ENCODE data around the gene CFC1.
"Not testable (repeated sequence)": the region's sequence is repeated elsewhere in the genome, so short reads cannot be mapped to it uniquely, and the experiment has no call there.

CFC1 gene

DNA sequence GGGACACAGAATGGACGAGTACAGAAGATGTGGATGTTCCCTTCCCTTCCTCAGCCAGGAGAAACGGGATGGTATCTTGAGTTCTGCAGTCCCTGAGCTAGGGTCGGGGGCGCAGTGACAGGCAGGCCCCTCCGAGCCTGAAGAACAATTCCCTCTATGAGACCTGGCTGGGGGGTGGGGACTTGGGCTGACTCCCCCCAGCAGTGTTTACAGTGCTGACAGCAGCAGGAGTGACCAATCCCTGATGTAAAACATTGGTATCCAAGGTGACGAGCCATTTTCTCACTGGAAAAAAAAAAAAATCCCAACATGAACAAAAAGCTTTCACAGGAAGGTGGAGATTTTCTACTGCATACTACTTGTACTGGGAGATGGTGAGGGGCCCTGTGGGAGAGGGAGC lies at the start of gene CFC1:
Gene CFC1, minus strand, starts transcription at position 183 of the 400 bp plus-strand sequence. CDS start 288 bp downstream, outside the sequence.
- DNase-seq (ENCODE audit: low read depth), result not testable (repeated sequence)

DNA sequence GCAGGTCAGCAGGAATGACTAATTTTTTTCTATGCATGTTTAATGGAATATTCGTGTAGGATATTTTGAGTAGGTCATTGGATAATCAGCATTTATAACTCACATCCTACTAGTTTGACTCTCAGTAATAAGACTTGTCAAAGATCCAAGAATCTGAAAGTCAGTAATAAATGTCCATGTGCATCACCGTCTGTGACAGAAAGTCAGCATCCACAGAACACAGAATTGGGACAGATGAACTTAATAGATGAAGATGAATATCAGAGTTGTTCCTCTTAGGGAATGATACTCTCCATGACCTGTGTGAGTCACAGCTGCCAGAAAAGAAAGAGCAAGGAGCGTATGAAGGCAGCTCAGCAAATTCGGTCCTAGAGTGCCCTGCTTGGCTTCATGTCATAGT lies 42.3 kb upstream of the CFC1 start:
- not testable (repeated sequence) for DNase-seq (ENCODE audit: low read depth)

DNA sequence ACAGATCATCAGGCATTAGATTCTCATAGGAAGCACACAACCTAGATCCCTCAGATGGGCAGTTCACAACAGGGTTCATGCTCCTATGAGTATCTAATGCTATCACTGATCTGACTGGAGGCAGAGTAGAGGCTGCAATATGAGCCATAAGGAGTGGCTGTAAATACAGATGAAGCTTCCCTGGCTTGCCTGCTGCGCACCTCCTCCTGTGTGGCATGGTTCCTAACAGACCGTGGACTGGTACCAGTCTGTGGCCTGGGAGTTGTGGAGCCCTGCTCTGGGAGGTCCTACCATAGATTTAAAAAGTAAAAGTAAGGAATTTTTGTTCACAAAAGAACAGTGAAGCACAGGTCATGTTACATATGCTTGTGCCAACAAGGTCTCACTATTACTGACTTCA lies 39.6 kb upstream of the CFC1 start:
- DNase-seq (ENCODE audit: low read depth), result not testable (repeated sequence)

DNA sequence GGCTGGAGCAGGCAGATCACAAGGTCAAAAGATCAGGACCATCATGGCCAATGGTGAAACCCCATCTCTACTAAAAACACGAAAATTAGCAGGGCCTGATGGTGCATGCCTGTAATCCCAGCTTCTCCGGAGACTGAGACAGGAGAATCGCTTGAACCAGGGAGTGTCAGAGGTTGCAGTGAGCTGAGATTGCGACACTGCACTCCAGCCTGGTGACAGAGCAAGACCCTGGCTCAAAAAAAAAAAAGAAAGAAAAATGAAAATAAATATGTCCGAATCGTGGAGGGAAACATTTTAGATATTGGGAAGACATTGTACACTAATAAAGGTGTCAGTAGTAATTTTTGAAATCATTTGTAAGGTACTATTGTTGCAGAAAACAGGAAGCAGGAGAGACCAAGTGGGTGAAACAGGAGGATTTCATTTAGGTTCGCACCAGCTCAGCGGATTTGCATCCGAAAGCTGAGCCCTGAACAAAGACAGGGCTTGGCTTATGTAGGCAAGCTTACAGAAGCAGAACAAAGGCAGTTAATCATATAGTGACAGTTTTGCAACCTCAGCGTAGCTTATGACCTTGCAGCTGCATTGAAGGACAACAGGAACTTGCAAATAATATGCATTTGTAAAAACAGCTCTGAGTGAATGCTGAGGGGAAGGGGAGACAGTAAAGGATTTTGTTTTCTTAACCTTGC lies 29.6 kb upstream of the CFC1 start:
- DNase-seq (ENCODE audit: low read depth), result not testable (repeated sequence)

DNA sequence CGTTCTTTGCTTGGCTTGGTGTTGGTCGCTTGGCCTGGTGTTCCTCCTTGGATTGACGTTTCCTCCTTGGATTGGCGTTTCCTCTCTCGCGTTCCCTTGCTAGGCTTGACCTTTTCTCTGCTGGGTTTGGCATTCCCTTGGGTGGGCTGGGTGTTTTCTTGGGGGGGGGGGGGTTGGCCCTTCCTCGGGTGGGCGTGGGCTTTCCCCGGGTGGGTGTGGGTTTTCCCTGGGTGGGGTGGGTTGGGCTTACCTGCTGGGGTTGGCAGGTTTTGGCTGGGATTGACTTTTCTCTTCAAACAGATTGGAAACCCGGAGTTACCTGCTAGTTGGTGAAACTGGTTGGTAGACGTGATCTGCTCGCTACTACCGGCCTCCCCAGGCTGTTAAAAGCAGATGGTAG lies 11.8 kb upstream of the CFC1 start, which contains the start of gene POTEJ:
Gene POTEJ, plus strand, starts transcription at position 301 of the 400 bp plus-strand sequence. Its CDS starts 93 bp downstream, at position 394.
- DNase-seq (ENCODE audit: low read depth), result not testable (repeated sequence)

DNA sequence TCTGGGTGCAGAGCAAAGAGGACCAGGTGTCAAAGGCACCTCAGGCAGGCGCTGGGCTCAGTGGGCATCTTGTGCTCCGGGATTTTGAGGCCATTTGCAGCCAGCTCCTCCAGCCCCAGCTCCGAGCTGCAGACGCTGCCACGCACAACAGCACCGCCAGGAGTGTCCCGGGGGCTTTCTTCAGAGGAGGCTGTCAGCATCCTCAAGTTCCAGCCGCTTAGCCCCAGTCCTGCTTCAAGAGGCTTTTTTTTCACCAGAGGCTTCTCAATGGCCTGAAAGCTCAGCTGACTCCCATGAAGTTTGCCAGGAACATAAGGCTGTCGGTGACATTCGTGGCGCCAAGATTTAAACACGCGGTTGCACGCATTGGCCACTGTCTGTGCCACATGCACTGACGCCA lies 11.1 kb upstream of the CFC1 start:
- DNase-seq (ENCODE audit: low read depth), result not testable (repeated sequence)

DNA sequence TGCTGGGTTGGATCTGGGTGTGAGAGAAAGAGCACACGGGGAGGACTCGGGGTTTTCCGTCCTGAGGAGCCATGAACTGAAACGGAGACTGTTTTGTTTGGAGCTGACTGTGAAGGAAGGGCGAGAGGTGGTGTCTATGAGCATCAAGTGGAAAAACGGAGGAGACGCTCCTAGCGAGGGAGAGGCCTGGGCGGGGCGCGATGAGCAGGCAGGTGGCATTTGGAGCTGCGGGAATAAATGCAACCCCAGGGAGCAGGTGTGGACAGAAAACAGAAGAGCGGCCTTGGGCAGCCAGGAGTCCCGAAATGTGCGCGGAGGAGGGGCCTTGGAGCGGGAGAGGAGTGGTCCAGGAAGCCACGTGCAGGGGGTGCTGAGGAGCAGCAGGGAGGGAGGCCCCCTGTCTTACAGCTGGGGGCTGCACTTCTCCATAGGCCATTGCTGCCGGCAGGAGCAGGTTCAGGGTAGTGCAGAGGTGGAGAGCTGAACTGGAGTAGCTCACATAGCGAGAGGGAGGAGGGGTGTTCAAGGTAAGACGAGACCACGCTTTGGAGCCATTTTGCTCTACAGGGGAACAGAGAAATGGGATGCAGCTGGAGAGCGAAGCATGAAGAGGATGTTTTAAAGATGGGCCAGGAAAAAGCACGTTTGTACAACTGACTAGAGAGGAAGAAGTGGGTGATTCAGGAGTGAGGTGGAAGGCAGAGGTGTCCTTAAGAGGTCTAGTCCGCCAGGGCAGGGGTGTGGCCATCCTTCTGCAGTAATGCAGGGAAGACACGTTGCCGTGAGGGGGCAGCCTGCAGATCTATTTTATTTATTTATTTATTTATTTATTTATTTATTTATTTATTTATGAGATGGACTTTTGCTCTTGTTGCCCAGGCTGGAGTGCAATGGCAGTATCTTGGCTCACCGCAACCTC lies 9.9 kb upstream of the CFC1 start:
- not testable (repeated sequence) for DNase-seq (ENCODE audit: low read depth)

DNA sequence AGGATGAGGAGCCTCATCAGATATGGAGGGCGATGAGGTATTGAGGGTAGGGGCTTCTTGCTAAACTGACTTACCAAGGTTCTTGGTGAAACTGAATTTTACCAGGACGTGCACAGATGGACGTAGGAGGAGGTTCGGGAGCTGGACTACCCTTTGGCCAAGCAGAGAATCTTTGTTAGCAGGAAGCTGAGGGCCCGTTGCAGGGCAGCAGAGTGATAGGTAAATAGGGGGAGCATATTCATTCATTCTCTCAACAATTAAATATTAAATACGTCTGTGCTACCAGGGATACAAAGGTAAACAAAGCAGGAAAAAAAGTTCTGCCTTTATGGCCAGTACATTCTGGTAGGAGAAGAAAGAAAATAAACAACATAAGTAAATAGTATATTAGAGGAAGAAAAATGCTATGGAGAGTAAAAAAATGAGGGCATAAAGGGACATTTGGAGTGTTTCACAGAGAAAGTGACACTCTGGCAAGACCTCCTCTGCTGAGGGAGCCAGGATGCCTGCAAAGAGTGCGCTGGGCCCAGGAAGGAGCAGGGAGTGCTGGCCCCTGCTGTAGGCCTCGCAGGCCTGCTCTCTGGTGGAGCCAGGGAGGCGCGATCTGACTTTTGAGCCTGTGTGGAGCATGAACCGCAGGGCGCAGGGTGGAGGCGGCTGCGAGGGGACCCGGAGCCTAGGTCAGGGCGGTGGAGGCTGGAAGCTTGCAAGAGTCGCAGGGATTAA lies 9.1 kb upstream of the CFC1 start:
- DNase-seq (ENCODE audit: low read depth), result not testable (repeated sequence)

DNA sequence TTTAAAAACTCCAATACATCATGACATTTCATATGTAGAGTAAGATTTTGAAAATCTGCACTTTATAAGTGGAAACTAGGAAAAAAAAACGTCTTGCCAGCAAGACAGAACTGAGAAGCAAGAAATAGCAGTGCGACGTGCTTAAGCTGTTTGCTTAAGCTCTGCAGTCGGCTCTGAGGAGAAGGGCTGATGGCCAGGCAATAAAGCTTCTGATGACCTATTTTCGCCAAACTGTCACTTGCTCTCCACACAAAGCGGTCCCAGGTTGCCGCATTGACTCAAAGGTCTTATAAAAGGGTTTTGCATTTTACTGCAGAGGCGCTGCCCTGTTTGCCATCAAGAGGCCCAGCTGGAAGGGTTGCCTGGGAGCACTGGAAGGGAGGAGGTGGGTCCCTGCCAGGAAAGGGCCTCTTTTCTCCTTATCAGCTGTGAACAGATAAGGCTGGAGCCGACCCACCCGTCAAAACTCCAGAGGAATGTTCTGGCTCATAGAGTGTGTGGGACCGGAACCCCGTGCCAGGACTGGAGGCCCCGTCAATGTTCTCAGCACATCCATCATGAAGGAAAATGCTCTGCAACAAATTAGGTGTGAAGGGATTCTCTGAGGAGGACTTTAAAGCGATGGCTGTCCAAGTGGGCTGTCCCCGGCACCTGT lies 2.4 kb upstream of the CFC1 start:
- not testable (repeated sequence) for DNase-seq (ENCODE audit: low read depth)

DNA sequence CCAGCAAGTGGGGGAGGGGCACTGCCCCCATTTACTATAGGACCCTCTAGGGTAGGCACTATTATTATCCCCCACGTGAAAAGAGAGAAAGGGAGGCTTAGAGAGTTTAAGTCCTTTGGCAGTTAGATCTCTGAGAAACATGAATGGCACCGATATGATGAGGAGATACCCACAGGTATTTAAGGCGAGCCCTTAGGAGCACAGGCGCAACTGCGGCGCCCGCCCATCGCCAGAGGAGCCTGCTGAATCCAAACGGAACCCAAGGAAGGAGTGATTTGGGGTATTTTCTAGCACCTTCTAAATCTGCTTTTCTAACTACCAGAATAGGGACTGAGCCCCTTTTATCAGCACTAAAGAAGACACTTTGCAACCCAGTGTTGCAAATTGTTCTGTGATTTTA lies 551 bp upstream of the CFC1 start:
- DNase-seq (ENCODE audit: low read depth), result not testable (repeated sequence)

DNA sequence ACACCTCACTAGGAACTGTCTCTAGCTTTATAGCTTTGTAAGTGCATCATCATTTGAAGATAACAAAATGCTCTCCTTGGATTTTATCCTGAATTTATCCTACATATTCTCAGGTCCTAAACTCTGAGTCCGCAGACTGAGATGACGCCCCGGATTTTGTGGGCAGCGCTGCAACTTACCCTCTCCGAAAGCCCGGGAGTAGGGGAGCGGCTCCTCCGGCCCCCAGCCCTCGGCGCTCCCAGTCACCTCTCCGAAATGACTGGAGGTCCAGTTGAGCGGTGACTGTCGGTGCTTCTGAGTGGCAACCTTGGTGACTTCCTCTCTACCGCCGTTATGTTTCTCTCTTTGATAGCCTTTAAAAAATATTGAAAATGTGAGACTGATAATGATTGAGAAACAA lies 912 bp downstream of the CFC1 start:
- not testable (repeated sequence) for DNase-seq (ENCODE audit: low read depth)

DNA sequence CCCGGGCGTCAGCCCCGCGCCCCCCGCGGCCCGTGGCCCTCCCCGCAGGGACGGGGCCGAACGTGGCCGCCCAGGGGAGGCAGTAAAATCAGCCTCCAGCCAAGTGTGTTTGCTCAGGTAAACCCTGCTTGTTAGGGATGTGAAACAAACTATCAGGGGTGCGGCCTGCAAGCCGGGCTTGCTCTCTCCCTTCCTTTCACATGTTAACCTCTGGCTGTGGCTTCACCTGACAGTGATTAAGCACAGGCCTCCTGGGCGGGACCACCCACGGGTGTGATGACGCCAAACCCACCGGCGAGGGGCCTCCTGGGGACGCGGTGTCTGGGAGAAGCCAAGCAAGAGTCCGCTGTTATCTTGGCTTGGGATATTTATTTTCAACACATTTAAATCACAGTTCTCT lies 1.4 kb downstream of the CFC1 start:
- not testable (repeated sequence) for DNase-seq (ENCODE audit: low read depth)

DNA sequence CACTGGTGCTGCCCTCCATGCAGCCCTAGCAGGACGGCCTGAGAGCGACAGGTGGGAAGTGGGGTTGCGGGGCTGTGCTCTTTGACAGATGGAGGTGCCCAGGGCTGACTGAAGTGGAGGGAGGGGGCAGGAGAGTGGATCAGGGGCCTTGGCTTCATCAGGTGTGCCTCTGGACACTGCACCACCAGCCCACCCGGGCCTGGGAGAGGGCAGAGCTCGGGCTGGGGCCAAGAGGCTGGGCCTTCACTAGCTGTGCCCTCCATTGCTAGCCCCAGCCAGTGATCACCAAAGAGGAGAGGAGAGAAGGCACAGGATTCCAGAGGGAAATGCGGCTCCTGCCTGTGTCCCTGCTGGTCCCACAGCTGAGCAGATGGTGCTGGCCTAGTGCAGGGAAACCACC lies 2.6 kb downstream of the CFC1 start:
- DNase-seq (ENCODE audit: low read depth), result not testable (repeated sequence)

DNA sequence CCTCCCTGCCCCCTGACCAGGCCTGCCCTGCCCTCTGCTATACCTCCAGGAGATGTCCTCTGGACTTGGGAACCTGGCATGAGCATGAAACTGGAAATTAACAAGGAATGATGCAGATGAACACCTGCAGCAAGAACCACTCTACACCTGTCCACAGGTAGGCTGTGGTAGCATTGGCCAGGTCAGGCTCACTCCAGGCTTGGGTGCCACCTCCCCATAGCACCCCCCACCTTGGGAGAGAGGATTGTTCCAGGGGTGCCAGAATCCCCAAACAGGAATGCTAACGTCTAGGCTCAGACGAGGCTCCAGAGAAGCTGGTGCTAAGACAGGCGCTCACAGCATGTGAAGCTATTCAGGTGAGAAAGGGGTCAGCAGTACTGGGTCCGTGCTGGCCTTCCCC lies 5.4 kb downstream of the CFC1 start:
- not testable (repeated sequence) for DNase-seq (ENCODE audit: low read depth)

DNA sequence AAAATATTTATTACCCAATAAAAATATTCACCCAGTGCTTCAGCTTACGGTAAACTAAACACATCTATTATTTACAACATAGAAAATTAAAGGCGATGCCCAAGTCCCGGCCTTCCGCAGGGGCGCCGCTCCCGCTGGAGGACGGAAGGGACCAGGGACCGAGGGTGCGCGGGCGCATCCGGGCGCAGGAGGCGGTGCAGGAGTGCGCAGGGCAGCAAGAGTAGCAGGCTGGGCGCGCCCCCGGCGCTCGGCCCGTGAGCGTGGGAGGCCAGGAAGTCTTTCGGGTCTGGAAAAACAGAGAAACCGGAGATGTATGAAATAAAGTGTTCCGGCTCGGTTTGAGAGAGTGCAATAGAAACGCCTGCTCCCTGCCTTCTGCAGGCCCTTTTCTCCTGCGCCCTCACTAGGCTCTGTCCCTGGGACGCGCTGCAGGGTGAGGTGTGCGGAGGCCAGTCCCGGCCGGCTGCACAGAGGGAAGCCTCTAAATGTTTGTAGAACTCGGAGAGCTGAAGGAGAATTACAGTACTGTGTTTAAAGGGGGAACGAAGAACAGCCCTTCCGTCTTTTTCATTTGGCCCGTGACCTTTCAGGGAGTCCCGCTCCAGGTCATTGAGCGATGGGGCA lies 6.5 kb downstream of the CFC1 start:
- not testable (repeated sequence) for DNase-seq (ENCODE audit: low read depth)

DNA sequence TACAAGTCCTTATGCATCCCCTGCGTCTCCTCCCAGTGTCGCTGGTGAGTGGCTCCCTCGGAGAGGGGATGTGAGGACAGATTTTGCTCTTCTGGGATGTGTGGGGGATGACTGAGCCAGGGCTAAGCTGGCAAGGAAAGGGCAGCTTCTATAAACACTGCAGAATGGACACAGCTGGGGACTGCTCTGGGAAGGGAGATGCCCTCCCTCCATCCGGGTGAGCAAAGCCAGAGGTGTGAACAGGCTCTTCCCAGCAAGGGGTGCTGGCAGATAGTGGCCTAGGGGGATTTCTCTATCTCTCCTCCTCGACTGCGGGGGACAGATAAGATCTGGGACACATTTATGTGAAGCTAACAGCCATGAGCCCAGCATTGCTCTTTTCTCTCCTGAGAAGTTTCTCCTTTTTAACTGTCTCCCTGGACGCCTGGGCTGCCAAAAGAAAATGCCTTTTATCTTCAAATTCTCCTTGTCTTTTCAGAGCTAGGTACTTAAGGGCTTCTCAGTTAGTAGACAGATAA lies 8.5 kb downstream of the CFC1 start:
- not testable (repeated sequence) for DNase-seq (ENCODE audit: low read depth)

DNA sequence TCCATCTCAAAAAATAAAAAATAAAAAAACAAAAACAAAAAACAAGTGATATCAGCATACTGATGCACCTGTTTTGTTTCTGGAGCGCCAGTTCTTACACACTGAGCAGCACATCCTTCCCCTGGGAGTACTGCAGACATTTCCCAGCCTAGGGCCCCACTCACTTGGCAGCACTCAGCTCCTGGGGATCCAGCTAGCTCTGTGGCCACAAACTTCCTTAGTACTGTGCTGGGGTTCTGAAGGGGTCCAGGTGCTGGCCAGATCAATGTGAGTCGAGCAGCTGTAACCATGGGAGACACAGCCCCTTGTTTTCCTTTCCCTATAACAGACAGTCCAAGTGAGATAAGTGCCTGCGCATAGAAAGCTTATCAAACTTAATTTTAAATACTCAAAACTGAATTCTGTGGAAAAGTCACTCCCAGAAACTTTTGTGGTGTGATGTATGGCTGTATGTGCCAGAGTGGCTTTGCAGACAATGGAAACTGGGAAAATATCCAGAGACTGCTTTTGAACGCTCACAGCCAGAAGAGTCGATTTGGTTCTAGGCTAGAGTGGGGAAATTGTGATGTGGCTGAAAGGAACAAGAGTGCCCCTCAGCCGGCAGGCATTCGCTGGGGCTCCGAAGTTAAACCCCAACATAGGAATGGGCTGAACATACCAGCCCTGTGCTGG lies 9.1 kb downstream of the CFC1 start:
- DNase-seq (ENCODE audit: low read depth), result not testable (repeated sequence)

DNA sequence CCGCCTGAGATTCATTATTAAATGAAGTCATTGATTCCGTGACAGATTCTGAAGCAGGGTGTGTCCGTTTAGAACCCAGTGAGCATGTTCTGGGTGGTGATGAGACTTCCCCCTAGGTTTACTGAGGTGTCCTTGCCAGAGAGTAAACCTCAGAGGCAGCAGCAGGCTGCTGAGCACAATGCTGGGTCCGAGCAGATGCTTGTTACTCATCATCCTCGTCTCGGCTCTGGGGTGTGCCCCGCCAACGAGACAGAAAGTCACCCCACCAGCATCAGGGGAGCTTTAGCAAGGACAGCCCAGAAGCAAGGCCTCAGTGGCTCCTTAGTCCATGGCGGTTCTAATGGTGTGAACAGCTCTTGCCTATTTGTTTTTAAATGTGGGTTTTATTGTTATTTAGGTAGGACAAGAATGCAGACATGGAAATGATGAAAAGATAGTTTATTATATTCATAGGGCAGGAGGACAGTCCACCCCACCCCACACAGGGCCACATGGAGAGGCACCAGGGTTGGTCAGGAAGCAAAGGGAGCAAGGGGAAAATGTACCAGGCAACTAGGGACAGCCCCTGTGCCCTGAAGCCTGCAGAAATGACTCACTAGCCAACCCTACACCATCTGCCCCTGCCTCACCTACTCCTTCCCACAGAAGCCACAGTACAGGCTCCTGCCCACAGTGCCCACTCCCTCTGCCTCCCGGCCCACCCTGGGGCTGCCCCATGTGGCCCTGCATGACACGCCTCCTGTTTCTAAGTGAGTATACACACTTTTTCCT lies 10.5 kb downstream of the CFC1 start:
- not testable (repeated sequence) for DNase-seq (ENCODE audit: low read depth)

DNA sequence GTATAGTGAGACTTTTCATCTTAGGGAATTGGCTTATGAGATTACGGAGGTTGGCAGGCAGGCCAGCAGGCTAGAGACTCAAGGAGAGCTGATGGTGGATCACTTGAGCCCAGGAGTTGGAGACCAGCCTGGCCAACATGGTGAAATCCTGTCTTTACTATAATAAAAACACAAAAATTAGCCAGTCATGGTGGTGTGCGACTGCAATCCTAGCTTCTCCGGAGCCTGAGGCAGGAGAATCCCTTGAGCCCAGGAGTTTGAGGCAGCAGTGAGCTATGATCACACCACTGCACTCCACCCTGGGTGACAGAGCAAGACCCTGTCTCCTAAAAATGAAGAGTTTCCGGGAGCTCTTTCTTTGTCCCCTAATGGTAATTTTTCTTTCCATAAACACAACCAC lies 14.6 kb downstream of the CFC1 start:
- not testable (repeated sequence) for DNase-seq (ENCODE audit: low read depth)

DNA sequence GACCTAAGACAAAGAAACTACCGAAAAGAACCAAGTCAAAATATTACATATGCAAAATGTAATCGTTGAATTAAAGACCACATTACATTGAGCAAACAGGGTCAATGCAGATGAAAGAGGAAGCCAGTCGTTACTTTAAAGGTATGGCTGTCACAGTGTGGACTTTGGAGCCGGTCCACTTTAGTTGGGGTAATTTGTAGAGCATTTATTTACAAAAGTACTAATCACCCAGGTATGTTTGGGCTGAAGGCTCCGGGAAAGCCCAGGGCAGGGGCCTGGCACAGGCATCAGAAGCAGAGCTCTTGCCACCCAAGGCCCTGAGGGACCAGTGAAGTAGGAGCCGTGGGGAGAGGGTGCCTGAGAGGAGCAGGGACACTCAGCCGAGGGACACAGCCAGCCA lies 15.8 kb downstream of the CFC1 start:
- DNase-seq (ENCODE audit: low read depth), result not testable (repeated sequence)

Data from stimulated activated CD8-positive, alpha-beta memory T cell treated with anti-CD3 and anti-CD28 coated beads, Interleukin-12 subunit alpha, Interleukin-12 subunit beta, amount 100 ng/mL, for 4 hours (primary cell).